ENCODE results near the gene CLDN3.
A peak's percentile ranks its signal among the peaks of the same experiment; 100 is the strongest.

Gene CLDN3

GRCh38 chr7:73740212-73740611 is 29.9 kb downstream of the CLDN3 start:
- TF ChIP-seq CTCF (IDR thresholded peaks at IDR 0.05; ENCODE audit: poor library complexity, severe bottlenecking), result no peak
- ATAC-seq (ENCODE audit: low read depth), result no peak
- H3K4me1 ChIP-seq (ENCODE audit: insufficient read depth, poor library complexity, severe bottlenecking), result no peaks in the 10 kb centered on the region

GRCh38 chr7:73739387-73739767 is 30.7 kb downstream of the CLDN3 start:
- DNase-seq (ENCODE audit: low spot score), result no peak
- no peak for TF ChIP-seq CTCF (IDR thresholded peaks at IDR 0.05; ENCODE audit: poor library complexity, severe bottlenecking)
- no peaks in the 10 kb centered on the region for H3K4me1 ChIP-seq (ENCODE audit: insufficient read depth, poor library complexity, severe bottlenecking)
- ATAC-seq (ENCODE audit: low read depth), result no peak
- H3K4me3 ChIP-seq (ENCODE audit: severe bottlenecking), result peak overlapping the region; percentile 51
- peaks cover 13% of the 10 kb centered on the region for H3K36me3 ChIP-seq (ENCODE audit: low read depth)
- peak overlapping the region; percentile 76 for H3K27ac ChIP-seq (ENCODE audit: poor library complexity, severe bottlenecking)
- H3K9me3 ChIP-seq (ENCODE audit: severe bottlenecking), result no peaks in the 10 kb centered on the region
- no peaks in the 10 kb centered on the region for H3K27me3 ChIP-seq (ENCODE audit: insufficient read depth, poor library complexity, severe bottlenecking)

More at GRCh38 chr7:73740212-73740611, 29.9 kb downstream of the CLDN3 start:
- Histone ChIP-seq H3K27me3 (ENCODE audit: insufficient read depth, poor library complexity, severe bottlenecking) (no peaks in the 10 kb centered on the region), H3K9me3 (ENCODE audit: severe bottlenecking) (no peaks in the 10 kb centered on the region), H3K27ac (ENCODE audit: poor library complexity, severe bottlenecking) (no peak overlapping the region), H3K4me3 (ENCODE audit: severe bottlenecking) (no peak overlapping the region), H3K36me3 (ENCODE audit: low read depth) (peaks cover 13% of the 10 kb centered on the region)
- DNase-seq (ENCODE audit: low spot score), result no peak

- Histone ChIP-seq H3K36me3 (ENCODE audit: low read depth) (peaks cover 13% of the 10 kb centered on the region), H3K27me3 (ENCODE audit: insufficient read depth, poor library complexity, severe bottlenecking) (no peaks in the 10 kb centered on the region), H3K4me3 (ENCODE audit: severe bottlenecking) (peak within 1 kb of the TSS; percentile 51), H3K9me3 (ENCODE audit: severe bottlenecking) (no peaks in the 10 kb centered on the region), H3K4me1 (ENCODE audit: insufficient read depth, poor library complexity, severe bottlenecking) (no peaks in the 10 kb centered on the region), H3K27ac (ENCODE audit: poor library complexity, severe bottlenecking) (peak within 1 kb of the TSS; percentile 76)
- ATAC-seq (ENCODE audit: low read depth) (peak; percentile 64), DNase-seq (ENCODE audit: low spot score) (peak; percentile 92)
- TF ChIP-seq CTCF (IDR thresholded peaks at IDR 0.05; ENCODE audit: poor library complexity, severe bottlenecking), result no peak
Observed at GRCh38 chr7:73738612-73739386, 31.3 kb downstream of the CLDN3 start, which contains the start of gene ABHD11. TSS of gene ABHD11 (minus strand) at chr7:73738802. CDS start at chr7:73738770, 32 bp downstream.

- Histone ChIP-seq H3K27me3 (ENCODE audit: insufficient read depth, poor library complexity, severe bottlenecking) (no peaks in the 10 kb centered on the region), H3K4me1 (ENCODE audit: insufficient read depth, poor library complexity, severe bottlenecking) (no peaks in the 10 kb centered on the region), H3K36me3 (ENCODE audit: low read depth) (peaks cover 13% of the 10 kb centered on the region), H3K4me3 (ENCODE audit: severe bottlenecking) (peak overlapping the region; percentile 51), H3K9me3 (ENCODE audit: severe bottlenecking) (no peaks in the 10 kb centered on the region), H3K27ac (ENCODE audit: poor library complexity, severe bottlenecking) (peak overlapping the region; percentile 76)
- no peak for TF ChIP-seq CTCF (IDR thresholded peaks at IDR 0.05; ENCODE audit: poor library complexity, severe bottlenecking)
- DNase-seq (ENCODE audit: low spot score) (no peak), ATAC-seq (ENCODE audit: low read depth) (peak; percentile 17; the same call in 1 of the 3 replicates)
Observed at GRCh38 chr7:73738220-73738611, 31.9 kb downstream of the CLDN3 start.

All from RWPE2 (cell line).